ENCODE measurements around the gene KIF26B.

The KIF26B gene

GRCh38 chr1:245211035-245211749, 56.4 kb downstream of the KIF26B start:
- FAIRE-seq = no peak

- FAIRE-seq = no peak
These were observed 57.0 kb downstream of the KIF26B start for GRCh38 chr1:245211761-245212160.

DNA sequence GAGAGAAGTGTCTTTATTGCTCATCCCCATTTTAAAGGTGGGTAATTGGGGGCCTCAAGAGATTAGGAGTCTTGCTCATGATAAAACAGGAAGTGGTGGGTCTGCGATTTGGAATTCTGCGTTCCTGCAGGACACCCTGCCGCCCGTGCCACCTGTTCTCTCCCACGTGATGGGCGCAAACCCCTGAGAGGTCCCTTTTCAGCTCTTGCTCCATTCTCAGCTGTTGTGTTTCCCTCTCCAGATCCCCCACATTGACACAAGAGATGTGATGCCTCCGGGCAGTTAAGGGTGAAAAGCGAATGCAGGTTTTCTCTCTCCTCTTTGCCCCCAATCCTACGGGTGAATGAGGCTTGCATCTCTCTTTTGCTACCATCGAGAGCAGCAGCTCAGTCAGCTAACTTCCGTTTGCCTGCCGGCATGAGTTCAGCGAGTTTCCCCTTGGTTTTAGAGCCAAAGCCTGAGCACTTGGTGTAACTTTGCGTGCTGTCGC, 57.5 kb downstream of the KIF26B start:
- FAIRE-seq = no peak

- no peak for FAIRE-seq
These were observed 58.5 kb downstream of the KIF26B start for GRCh38 chr1:245213066-245213831.

- FAIRE-seq = no peak
These were observed 60.3 kb downstream of the KIF26B start for GRCh38 chr1:245215071-245215470.

- FAIRE-seq = no peak
These were observed 61.8 kb downstream of the KIF26B start for GRCh38 chr1:245216366-245217115.

GRCh38 chr1:245217853-245218608, 63.2 kb downstream of the KIF26B start:
- FAIRE-seq = no peak

GRCh38 chr1:245220381-245220985, 65.7 kb downstream of the KIF26B start:
- FAIRE-seq = no peak

DNA sequence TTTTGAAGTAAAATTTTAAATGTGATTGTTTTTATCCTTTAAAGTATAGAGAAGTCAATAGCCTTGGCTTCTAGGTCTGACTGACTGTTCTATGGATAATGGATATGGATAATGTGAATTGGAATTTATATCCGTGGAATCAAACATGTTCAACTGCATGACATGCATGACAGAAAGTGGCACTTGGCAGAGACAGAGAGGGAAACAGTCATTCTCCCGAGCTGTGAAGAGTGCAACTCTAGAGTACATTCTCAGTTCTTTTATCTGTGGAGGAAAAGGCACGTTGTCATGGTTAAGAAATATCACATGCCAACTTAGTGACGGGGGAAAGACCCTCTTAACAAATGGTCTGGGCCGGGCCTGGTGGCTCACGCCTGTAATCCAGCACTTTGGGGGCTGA, 67.0 kb downstream of the KIF26B start:
- FAIRE-seq = no peak

DNA sequence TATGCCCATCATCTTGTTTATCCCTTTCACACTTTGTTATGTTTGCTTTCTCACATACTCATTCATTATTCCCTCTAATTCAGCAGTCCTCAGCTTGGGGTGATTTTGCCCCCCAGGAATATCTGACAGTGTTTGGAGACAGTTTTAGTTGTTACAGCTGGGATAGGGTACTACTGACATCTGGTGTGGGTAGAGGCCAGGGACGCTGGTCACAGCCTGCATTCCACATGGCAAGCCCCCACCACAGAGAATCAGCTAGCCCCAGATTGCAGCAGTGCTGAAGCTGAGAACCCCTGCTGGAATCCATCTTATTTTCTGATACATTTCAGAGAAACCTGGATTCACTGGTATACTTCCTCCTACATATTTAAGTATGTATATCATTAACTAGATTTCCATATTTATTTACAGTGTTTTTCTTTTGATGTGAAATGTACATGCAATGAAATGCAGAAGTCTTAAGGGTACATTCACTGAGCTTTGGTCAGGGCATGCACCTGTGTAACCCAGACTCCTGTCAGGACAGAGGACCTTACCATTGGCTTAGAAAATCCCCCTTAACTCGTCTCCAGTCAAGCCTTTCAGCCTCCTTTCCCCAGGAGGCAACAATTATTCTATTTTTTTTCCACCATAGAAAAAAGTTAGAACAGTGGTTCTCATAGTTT, 68.3 kb downstream of the KIF26B start:
- FAIRE-seq = no peak

DNA sequence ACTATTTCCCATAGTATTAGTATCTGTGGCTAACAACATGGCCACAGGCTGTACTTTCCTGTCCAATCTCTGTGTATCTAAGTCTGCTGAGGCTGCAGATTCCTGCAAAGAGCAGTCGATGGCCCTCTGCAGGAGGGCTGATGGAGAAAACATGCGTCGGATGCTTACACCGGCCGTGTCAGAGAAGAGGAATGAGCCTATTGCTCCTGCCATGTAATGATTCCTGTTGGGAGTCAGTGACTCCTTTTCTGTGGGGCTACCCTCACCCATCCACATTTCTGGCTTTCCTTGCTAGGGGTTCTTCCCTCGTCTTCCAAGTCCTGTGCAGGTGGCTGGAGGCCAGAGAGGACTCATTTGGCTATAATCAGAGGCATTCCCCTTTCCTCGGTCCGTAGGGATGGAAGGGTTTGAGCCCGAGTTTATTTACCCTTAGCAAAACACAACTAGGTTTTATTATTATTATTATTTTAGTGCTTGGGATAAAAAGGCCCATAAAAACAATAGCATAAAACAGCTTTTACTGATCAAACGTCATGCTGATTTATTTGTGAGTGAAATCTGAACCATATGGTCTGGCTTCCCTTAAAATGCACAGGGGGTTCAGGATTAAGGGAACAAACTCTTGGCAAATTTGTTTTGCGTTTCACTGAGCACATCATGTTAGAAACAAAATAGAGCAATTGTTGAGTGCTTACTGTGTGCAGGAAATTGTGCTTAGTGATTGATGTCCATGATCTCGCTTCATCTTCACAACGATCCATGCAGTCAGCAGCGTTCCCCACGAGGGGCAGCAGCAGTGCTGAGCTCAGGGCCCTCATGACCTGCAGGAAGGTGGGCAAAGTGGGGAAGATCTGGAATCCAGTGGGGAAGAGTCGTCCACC, 70.8 kb downstream of the KIF26B start:
- no peak for FAIRE-seq

- no peak for FAIRE-seq
These were observed 71.4 kb downstream of the KIF26B start for GRCh38 chr1:245226203-245226499.

GRCh38 chr1:245229051-245229450, 74.3 kb downstream of the KIF26B start:
- FAIRE-seq = no peak

- FAIRE-seq = no peak
These were observed 78.1 kb downstream of the KIF26B start for GRCh38 chr1:245232931-245233330.

- no peak for FAIRE-seq
These were observed 79.7 kb downstream of the KIF26B start for GRCh38 chr1:245234217-245235081.

- FAIRE-seq = no peak
These were observed 80.4 kb downstream of the KIF26B start for GRCh38 chr1:245235156-245235555.

- no peak for FAIRE-seq
These were observed 85.9 kb downstream of the KIF26B start for GRCh38 chr1:245240648-245241165.

DNA sequence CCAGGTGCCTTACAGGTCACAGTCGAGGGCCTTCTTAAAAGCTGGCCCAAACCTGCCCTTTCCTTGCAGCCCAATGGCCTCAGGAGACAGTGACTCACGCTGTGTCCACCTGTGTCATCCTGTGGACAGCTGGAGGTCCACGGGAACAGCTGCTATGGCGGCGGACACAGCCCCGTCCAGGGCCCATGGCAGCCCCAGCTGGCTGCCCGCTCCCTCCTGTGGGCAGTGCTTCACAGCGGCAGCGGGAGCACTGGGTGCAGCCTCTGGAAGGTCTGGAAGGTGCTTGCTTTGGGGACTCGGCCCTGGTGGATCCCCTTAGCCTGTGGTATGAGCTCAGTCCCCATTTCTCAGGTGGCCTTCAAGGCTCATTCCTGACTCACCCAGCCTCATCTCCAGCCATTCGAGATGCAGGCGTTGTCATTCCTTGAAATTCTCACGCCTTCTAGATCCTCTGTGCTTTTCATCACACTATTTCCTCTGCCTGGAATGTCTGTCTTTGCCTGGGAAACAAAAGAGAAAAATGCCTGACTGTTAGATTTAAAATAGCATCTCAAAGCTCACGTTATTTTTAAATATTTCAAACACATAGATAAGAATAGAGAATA, 86.8 kb downstream of the KIF26B start:
- no peak for FAIRE-seq

DNA sequence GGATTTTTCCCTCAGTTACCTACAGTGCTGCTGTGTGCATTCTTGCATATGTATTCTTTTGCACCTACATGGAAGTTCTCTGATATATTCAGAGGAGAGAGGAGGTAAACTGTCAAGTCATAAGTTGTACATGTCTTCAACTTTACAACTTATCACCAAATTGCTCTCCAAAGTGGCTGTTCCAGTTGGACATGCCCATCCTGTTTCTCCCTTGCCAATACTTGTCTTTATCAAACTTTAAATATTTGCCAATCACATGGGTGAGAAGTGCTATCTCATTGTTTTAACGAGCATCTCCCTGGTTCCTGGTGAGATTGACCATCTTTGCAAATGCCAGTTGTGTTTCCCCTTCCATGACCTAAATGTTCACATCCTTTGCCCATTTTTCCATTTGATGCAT, 88.2 kb downstream of the KIF26B start:
- FAIRE-seq = no peak

Data from endometrium (tissue), 2 donors.